C4-2B (cell line): Measurements from ENCODE around the gene RBMS3.

ENCODE experiments used
- ZFX ChIP-seq: fragments of 450-650 bp; IDR thresholded peaks from 2 replicates; pipeline ENCODE4 v1.6.1; 2017
- TF ChIP-seq, protein P1 (sequence below): fragments of 450-650 bp; conservative IDR thresholded peaks from 2 replicates; pipeline ENCODE4 v1.5.1; 2017; ENCODE audit warnings: mild to moderate bottlenecking

DNA sequence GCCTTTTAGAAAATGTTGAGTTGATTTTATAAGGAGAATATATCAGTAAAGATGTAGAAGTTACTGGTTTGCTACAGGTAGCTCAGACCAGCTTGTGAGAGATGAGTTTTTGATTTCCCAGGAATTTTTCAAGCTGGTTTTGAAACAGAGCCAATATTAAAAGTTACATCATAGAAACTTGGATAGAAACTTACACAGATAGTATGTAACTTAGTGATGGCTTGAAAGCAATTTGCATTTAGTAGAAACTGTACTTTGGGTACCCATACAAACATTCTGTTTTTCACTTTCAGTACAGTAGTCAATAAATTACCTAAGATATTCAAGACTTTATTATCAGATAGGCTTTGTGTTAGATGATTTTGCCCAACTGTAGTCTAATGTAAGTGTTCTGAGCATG lies 93.4 kb downstream of the RBMS3 start:
- TF ChIP-seq, protein P1, sequence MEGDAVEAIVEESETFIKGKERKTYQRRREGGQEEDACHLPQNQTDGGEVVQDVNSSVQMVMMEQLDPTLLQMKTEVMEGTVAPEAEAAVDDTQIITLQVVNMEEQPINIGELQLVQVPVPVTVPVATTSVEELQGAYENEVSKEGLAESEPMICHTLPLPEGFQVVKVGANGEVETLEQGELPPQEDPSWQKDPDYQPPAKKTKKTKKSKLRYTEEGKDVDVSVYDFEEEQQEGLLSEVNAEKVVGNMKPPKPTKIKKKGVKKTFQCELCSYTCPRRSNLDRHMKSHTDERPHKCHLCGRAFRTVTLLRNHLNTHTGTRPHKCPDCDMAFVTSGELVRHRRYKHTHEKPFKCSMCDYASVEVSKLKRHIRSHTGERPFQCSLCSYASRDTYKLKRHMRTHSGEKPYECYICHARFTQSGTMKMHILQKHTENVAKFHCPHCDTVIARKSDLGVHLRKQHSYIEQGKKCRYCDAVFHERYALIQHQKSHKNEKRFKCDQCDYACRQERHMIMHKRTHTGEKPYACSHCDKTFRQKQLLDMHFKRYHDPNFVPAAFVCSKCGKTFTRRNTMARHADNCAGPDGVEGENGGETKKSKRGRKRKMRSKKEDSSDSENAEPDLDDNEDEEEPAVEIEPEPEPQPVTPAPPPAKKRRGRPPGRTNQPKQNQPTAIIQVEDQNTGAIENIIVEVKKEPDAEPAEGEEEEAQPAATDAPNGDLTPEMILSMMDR: no peak
- no peak for TF ChIP-seq ZFX
